DMS79 treated with DMSO at 0.1 percent for 48 hours (cell line): Measurements from ENCODE around the gene CHRNA4.

Experiments used
- DNase-seq: peaks from one replicate; lab custom pipeline; 2025; lab: John Stamatoyannopoulos, UW

Gene CHRNA4

GRCh38 chr20:63377951-63378381 lies 16.8 kb upstream of the CHRNA4 start:
- no peak for DNase-seq

DNA sequence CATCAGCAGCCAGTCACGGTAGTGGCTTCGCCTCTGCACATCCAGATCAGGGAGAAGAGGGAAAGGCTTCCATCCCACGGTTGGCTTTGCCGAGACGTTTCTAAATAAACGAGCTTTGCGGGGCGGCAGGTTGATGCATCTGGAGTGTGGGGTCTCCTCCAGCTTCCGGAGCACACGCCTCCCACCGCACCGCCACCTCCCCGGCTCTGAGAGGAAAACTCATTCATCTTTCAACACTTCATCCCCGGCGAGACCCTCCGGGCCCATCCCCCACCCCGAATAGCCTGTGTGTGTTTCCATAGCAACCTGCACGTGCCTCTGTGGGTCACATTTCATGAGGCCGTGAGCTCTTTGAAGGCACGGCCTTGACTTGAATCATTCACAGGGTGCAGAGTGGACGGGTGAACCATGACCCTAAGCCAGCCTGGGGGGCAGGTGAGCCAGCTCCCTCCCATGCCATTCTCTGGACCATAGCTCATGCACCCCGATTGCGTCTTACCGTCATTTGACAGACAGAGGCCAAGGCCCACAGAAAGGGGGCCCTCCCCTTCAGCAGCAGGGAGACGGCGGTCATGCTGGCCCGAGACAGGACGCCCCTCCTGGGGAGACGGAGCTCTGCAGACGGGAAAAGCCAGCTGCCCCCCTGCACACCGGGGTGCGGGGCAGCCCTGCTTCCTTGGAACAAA lies 16.2 kb upstream of the CHRNA4 start:
- peak; percentile 76 for DNase-seq

DNA sequence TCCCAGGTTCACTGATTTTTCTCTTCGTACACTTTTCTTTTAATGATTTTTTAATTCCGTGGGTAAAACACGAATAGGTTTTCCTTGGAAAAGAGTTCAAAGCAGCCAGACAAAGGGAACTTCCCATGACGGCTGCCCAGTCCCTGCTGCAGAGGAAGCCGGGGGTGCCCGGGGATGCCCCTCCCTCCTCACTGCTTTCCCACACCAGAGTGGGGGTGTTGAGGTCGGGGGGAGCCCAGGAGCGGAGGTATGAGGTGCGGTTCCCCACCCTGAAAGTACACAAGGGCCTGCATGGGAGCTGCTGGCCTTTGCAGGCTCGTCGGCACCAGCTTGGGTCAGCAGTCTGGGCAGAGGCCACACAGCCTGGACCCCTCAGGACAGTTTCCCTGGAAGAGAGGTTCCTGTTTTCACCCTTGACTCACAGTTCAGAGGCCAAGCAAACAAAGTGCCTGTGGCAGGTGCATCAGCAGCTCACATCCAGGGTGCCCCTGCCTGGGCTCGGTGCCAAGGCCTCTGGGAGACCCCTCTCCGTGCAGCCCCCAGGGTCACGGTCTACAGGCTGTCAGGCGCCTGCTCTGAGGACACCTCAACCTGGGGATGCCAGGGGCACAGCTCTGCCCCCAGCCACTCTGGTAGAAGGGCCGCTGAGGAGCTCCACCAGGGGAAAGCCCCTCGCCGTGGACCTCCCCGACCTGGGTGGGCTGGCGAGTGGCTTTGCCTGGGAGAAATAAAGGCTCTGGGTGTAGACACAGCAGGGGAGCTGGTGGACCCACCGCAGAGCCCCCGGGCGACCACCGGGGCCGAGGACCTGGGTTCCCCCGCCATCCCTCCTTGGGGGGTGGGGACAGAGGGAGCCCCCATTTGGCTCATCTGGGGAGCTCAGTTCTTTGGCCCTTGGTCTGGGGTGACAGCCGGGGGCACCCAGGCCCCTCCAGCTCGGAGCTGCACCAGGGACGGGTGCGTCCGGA lies 15.4 kb upstream of the CHRNA4 start:
- DNase-seq, result peak; percentile 29

- no peak for DNase-seq
Observed at GRCh38 chr20:63375438-63375837, 14.3 kb upstream of the CHRNA4 start.

- DNase-seq, result no peak
Observed at GRCh38 chr20:63374504-63374903, 13.4 kb upstream of the CHRNA4 start.

DNA sequence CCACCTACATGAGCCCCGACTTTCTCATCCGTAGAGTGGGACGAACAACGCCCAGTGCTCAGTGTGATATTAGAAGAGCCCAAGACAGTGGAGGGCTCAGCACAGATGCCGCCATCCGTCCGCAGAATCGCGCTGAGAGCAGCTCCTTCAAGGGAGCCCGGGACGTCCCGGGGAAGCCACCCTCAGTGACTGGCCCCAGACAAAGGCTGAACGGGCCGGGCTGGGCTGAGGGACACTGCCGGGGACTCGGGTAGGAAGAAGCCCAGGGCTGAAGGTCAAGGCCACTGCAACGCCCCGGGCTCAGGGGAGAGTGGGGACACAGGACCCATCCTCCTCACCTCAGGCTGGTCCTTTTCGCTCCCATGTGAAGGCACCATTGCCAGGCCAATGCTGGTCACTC lies 12.8 kb upstream of the CHRNA4 start:
- DNase-seq, result no peak

GRCh38 chr20:63372971-63373885 lies 12.1 kb upstream of the CHRNA4 start:
- DNase-seq, result no peak

GRCh38 chr20:63371291-63371865 lies 10.2 kb upstream of the CHRNA4 start:
- no peak for DNase-seq

DNA sequence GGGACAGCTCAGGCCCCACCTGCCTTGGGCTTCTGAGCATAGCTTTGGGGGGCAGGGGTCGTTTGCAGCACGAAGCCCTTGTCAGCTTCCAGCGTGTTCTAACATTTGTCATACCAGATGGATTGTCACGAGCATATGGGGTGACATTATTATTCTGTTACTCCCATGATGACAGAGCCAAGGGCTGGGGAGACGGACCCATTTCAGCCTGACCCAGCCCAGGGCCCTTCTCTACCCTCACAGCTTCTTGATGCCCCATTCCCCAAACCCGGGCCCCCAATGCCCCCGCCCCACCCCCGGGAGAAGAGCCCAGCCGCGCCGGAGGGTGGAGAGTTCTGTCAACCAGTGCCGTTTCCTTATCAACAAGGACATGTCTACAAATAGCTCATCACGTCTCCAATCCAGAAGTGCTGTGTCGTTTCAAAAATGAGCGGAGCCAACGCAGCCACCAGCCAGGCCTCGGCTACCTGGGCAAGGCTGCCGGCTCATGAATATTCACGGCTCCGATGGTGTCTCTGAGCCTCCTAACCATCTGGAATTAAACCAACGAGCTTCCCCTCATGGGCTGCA lies 9.6 kb upstream of the CHRNA4 start:
- no peak for DNase-seq

DNA sequence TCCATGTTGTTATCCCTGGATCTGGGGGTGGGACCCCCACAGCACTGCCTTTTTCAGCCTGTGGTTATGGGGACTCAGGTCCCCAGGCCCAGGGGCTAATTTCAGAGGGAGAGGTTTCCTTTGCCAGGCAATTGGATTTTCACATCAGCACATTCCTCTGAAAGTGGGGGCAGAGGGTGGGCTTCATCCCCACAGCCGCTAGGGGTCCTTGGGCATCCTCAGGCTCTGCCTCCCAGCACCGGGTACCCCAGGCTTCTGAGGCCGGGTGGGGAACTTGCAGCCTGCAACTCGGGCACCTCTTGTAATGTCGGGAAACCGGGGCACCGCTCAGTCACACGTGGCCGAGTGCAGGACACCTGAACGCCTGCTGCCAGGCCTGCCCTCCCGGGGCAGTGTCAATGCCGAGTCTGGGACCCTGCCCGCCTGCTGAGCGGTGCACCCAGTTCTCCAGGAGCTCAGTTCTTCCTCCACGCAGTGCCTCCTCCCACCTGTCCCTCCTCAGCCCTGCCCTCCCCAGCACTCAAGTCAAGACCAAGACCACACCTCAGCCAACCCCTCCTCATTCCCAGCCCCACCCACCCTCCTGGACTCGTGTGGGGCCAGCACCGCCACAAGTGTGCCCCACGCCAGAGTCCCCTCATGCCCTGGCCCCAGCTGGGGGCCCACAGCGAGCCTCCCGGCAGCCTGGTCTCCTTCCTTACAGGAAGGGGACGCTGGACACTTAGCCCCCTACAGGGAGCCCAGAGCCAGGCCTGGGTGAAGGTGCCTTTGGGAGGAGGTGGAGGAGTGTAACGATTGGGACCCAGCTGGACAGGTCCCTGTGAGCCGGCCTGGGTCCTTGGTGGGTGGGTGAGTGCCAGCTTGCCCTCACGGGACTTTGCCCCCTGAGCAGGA lies 8.8 kb upstream of the CHRNA4 start:
- DNase-seq, result no peak

DNA sequence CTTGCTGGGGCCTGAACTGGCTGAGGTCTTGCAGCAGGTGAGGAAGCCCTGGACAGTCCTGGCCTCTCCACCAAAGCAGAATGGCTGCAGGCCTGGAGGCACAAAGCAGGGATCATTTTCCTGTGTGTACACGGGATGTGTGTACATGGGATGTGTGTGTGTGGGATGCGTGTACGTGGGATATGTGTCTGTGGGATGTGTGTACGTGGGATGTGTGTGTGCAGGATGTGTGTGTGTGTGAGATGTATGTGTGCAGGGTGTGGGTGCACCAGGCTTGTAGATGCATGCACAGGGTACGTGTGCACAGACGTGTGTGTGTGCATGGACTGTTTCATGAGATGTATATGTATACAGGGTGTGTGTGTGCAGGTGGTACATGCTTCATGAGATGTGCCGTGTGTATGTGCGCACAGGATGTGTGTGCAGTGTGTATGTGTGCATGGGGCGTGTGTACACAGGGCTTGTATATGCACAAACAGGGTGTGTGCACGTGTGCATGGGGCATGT lies 7.9 kb upstream of the CHRNA4 start:
- no peak for DNase-seq

GRCh38 chr20:63368151-63368550 lies 7.0 kb upstream of the CHRNA4 start:
- no peak for DNase-seq

GRCh38 chr20:63367446-63368055 lies 6.4 kb upstream of the CHRNA4 start:
- no peak for DNase-seq

DNA sequence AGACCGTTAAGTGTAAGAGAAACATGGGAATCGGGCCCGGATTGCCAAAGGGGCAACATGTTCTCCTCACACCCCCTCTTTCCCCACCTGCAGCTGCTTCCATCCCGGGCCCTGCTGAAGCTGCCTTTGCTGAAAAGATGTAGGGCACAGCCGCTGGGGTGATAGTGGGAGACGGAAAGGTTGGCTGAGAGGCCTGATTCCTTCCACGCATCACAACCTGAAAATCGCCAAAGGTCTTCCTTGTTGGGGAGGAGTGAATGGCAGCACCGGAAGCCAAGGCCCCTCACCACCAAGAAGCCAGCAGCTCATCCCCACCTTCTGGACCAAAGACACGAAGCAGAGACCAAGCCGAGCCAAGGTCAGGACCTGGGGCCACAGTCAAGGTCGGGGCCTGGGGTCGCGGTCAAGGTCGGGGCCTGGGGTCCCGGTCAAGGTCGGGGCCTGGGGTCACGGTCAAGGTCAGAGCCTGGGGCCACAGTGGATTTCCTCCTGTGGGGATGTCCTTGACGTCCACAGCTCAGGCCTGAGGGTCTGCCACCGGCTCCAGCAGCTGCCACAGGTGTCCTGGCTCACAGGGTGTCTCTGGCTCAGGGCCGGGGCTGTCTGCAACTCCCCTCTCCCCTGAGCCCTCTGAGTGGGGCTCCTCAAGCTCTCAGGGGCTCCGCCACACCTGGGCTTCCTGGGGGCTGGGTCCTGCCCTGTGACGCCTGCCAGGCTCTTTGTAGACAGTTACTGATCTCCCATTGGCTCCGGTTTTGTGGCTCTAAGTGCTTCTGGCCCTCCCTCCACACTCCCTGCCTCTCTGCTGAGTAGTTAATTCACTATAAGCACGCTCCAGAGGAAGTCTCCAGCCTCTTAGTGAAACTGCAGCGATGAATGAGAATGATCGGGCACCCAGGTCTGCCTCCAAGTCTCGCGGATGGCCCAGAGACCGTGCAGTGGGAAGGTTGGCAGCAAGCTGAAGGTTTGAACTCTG lies 5.5 kb upstream of the CHRNA4 start:
- peak; percentile 99 for DNase-seq

DNA sequence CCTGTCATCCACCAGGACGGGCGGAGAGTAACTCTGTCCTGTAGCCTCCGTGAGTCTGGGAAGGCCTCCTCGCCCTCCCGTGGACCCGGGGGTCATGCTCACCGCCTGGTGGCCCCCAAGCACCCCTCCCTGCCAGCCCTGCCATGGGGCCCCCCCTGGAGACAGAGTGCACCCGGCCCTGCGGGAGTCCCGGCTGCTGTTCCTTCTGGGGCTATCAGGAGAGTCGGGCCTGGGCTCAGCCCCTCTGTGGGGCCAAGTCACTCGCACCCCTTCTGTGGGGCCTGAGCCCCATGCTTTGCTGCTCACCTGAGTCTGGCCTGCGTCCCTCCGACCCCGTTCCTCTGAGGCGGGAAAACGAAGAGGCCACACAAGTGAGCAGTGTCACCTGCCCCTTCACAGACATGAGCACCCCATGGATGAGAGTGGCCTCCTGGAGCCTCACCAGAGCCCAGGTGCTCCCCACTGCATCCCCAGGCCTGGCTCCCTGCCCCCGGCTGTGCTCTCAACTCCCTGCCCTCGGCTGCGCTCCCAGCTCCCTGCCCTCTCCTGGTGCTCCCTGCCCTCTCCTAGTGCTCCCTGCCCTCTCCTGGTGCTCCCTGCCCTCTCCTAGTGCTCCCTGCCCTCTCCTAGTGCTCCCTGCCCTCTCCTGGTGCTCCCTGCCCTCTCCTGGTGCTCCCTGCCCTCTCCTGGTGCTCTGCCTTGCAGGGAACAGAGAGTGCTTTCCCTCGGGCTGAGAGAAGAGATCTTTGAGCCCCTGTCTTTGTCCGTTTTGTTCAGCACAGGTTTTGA lies 4.6 kb upstream of the CHRNA4 start:
- DNase-seq, result no peak

DNA sequence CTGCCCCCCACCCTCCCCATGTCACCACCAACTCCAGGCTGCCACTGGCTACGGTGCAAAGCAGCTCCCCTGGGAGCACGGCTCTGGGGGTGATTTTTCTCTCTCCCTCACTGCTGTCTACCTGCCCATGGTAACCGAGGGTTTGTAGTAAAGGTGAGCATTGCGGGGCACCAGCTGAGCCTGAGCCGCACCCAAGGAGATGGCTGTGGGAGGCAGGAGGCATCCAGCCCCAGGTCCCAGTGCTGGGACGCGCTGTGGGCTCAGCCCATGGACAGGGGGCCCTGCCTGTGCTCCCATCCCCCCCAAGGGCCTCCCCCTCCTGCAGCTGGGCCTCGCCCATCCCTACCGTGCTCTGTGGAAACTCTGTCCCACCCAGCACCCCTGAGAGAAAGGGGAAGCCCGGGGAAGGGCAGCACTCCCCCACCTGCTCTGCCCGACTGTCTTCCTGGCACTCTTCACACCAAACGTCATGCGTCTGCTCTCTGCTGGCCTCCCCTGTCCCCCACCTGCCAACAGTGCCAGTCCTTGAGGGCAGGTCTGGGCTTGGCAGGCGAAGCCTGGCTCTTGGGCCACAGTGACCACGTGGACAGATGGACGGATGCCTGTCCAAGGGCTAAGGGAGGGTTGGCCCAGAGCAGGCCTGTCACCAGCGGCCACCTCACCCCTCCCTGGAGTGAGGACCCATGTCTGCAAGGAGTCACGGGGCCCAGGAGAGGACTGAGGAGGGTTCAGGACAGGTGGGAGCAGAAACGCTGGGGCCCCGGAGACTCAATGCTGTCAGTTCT lies 3.8 kb upstream of the CHRNA4 start:
- peak; percentile 65 for DNase-seq
